GM19455 (cell line): Measurements from ENCODE around the gene TLN1.
A peak's percentile ranks its signal among the peaks of the same experiment; 100 is the strongest.

Source experiments
- ATAC-seq: cut with Tn5 transposase; IDR thresholded peaks from one replicate; pipeline ENCODE4 v1.9.1; 2021; ENCODE audit not compliant: unreplicated experiment

TLN1 gene

GRCh38 chr9:35666045-35666444, 66.0 kb downstream of the TLN1 start:
- no peak for ATAC-seq

DNA sequence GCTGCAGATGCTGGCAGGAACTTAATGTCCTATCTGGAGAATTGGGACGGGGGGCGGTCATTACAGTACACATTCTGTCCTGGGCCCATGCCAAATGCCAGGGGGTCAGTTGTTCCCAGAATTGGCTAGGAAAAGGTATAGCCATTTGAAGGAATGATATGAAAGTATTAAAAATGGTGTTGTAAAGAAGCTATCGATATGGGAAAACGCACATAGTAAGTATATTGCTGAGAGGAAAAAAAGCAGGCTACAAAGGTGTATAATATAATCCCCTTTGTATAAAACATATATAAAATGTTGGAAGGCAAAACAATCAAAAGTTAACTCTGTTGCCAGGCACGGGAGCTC, 66.5 kb downstream of the TLN1 start:
- no peak for ATAC-seq

GRCh38 chr9:35664531-35665470, 67.2 kb downstream of the TLN1 start, which contains the start of gene ARHGEF39:
Gene ARHGEF39 (minus strand): TSS chr9:35665195. CDS start chr9:35665169, 26 bp downstream.
- ATAC-seq, result peak; percentile 66

DNA sequence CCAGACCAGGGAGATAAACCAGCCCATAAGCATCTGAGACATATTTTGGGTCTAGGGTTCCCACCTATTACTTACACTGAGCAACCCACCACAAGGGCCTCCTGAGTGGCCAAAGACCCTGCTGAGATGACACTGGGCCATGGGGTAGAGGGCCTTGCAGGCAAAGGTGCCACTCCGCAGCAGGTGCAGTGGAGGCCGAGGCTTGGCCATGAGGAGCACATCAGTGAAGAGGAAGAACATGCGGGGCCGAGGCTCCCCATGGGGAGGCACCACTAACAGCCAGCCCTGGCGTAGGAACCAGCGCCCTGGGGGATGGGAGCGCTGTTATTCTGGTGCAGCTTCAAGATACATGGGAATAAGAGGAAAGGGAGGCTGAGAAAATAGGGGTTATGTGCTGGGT, 69.6 kb downstream of the TLN1 start:
- ATAC-seq, result no peak

GRCh38 chr9:35661756-35662350, 70.1 kb downstream of the TLN1 start:
- ATAC-seq, result no peak

- ATAC-seq, result no peak
Measured at GRCh38 chr9:35660966-35661415, 71.0 kb downstream of the TLN1 start.

DNA sequence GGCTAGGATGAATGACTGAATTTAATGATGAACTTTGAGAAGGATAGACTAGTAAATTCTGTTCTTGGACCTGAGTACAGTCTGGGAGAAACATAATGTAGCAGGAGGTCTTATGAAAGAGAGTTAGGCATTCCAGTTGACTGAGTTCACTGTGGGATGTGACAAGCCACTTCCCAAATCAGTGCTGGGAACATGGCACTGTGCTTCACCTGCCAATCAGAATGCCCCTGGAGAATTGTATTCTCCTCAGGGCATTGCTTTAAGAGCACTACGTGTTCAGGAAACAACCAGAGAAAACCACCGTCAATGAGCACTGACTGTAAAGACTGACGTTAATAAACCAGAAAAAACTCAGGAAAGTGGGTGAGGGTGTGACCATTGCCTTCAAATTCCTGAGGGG, 72.7 kb downstream of the TLN1 start:
- ATAC-seq, result no peak

GRCh38 chr9:35658968-35659220, 73.1 kb downstream of the TLN1 start:
- ATAC-seq, result no peak

DNA sequence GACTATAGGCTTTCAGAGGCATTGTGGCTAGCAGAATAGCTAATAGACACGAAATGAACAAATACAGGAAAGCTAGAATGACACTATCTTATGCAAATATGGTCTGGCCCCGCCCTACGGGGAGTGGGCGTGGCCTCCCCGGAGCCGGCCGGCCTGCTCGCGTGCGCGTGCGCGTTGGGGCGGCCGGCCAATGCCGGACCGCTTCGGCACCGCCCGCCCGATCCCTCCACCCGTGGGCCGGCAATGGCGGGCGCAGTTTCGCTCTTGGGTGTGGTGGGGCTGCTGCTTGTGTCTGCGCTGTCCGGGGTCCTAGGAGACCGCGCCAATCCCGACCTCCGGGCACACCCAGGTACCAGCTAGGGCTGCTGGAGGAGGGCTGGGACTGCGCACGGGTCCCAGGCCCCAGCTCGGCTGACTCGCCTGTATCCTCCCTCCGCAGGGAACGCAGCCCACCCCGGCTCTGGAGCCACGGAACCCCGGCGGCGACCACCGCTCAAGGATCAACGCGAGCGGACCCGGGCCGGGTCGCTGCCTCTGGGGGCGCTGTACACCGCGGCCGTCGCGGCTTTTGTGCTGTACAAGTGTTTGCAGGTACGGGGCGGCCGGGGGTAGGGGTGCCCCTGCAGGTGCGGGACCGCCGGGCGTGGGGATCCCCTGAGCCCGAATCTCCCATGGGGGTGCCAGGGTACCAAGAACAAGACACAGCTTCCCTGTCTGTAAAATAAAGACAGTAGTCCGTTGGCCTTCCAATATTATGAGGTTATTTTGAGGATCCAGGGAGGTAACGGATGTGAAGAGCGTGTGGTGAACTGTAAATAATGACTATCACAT, 73.6 kb downstream of the TLN1 start, which contains the start of gene CCDC107:
Gene CCDC107, plus strand, starts transcription at position 156 of the 831 bp plus-strand sequence. Its CDS starts 88 bp downstream, at position 244.
- ATAC-seq, result peak; percentile 62

DNA sequence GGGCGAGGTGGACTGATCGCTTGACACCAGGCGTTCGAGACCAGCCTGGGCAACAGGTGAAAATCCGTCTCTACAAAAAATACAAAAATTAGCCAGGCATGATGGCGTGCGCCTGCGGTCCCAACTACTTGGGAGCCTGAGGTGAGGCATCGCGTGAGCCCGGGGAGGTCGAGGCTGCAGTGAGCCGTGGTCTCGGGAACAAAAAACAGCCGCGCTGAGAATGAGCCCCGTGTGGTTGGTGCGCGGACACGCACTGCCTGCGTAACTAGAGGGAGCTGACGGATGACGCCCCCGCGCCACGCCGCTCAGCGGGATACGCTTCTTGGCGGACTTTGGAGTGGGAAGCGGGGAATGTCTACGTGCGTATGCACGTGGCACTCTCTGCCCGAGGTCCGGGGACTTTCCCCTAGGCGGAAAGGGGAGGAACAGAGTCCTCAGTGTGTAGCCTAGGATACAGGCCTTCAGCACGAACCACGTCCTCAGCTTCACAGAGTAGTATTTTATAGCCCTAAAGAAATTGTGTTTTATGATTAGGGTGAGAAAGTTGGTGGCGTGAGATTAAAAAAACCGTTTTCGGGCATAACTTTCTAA, 74.4 kb downstream of the TLN1 start, which contains the start of gene RMRP:
Gene RMRP, minus strand, starts transcription at position 474 of the 591 bp plus-strand sequence.
- peak; percentile 86 for ATAC-seq

DNA sequence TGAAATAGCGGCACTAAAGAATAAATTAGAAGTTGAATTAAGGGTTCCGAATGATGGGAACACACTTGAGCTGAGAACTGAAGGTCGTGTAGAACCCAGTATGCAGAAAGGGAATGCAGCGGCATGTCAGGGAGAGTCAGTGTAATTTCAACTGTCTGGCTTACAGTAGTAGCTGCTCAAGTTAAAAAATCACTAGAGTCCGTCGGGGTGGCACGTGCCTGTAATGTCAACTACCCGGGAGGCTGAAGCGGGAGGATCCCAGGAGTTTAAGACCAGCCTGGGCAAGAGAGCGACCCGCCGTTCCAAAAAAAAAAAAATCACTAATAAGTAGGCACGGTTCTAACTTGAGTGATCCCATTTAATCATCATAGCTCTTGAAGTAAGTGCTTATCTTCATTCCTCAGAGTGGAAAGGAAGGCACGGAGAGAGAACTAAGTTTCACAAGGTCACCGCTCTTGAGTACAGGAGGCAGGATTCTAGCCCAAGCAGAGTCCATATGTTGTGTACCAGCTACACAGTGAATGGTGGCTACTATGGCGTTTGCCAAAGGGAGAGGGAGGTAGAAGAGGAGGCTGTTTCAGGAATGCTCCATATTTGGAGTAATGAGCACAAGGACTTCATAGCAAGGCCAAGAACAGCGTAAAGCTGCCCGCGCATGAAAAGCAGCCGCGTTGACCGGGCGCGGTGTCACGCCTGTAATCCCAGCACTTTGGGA, 75.0 kb downstream of the TLN1 start:
- no peak for ATAC-seq

DNA sequence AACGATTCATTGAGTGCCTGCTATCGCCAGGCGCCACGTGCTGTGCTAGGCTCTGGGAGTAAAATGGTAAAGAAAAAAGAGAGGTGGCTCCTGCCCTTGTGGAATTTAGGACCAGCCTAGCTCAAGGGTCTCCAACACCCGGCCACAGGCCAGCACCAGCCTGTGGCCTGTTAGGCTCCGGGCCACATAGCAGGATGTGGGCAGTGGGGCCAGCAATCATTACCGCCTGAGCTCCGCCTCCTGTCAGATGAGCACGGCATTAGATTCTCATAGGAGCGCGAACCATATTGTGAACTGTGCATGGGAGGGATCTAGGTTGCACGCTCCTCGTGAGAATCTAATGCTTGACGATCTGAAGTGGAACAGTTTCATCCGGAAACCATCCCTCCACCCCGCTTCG, 75.6 kb downstream of the TLN1 start:
- ATAC-seq, result no peak

GRCh38 chr9:35653611-35654010, 78.4 kb downstream of the TLN1 start:
- ATAC-seq, result no peak

DNA sequence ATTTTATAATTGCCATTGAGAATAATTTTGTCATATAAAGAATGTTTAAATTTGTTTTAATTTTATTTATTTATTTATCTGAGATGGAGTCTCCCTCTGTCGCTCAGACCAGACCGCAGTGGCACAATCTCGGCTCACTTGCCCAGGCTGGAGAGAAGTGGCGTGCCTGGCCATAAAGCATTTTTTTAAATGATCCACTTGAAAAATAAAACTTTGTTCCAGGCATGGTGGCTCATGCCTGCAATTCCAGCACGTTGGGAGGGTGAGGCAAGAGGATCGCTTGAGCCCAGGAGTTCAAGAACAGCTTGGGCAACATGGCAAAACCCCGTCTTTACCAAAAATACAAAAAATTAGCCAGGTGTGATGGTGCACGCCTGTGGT, 79.2 kb downstream of the TLN1 start:
- ATAC-seq, result no peak

- ATAC-seq, result no peak
Measured at GRCh38 chr9:35651956-35652828, 79.8 kb downstream of the TLN1 start.

- no peak for ATAC-seq
Measured at GRCh38 chr9:35650341-35651158, 81.4 kb downstream of the TLN1 start, which contains the start of gene SIT1. Gene SIT1 (minus strand): TSS chr9:35650931. CDS start chr9:35650853, 78 bp downstream.

DNA sequence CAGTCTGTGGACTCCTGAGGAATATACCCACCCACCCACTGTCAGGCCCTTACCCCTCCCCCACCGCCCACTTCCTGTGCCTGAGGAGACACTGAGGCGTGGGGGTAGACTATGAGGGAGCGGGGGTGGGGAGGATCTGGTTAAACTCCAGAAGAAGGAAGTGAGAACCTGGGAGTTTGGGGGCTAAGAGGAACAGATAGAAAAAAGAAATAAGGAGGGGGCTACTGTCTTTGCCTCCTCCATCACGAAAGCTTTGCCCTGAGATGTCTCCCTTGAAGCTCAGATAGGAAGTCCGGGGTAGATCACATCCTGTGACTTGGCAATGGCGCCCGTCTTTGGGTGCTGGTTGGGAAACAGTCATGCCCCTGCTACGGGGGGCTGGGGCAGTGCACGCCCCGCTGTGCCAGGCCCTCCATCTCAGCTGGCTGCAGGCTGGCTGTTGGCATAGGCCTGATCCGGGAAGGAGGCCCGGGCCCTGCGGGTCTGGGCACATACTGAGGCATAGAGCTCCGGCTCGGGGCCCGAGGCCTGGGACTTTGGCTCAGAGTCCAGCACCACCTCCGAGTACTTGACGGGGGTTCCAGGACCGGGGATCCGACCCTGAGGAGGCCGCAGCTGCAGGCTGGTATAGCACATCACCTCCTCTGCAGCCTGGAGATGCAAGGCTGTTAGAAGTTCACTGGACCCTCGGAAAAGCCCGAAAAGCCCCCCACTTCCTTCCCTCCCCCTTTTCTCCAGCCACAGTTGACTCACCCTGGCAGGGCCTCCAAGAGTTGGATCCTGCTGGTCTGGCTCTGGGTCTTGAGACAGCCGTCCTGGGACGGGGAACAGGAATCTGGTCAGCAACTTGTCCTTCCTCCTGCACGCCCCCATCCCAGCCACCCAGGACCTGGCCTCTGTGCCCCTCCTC, 82.3 kb downstream of the TLN1 start:
- ATAC-seq, result no peak
